Retinal pigment epithelial cell (primary cell): ENCODE data around the gene BUD13.

Experiments used
- DNase-seq: peaks from one replicate; pipeline ENCODE4 v3.0.0-alpha.2; 2010; ENCODE audit warnings: low read depth
- H3K4me3 ChIP-seq: 2 replicates; pipeline ENCODE4 v1.5.1; 2011; ENCODE audit warnings: mild to moderate bottlenecking, low read length, control low read depth, moderate library complexity
- TF ChIP-seq, protein P1 (sequence below): conservative IDR thresholded peaks from 2 replicates; pipeline ENCODE4 v1.5.1; 2011; ENCODE audit warnings: low read depth, low read length, control low read depth, inconsistent platforms

Gene BUD13

DNA sequence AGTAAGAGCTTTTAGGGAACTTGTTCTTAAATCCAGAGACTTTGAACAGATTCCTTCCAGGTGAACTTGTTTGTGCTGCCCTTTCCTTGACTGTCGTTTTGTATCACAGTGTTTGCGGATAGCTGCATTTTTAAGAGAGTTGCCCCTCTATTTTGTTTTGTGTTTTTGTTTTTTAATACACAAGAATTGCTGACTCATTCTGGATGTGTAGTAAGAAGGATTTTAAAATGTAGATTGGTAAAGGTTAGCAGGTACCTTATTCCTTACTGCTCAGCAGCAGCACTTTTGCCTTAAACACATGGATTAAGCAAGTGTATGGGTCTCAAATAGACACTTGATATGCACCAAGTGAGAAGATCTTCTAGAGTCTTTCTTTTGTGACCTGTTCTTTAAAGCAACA, 27.8 kb upstream of the BUD13 start:
- TF ChIP-seq, protein P1, sequence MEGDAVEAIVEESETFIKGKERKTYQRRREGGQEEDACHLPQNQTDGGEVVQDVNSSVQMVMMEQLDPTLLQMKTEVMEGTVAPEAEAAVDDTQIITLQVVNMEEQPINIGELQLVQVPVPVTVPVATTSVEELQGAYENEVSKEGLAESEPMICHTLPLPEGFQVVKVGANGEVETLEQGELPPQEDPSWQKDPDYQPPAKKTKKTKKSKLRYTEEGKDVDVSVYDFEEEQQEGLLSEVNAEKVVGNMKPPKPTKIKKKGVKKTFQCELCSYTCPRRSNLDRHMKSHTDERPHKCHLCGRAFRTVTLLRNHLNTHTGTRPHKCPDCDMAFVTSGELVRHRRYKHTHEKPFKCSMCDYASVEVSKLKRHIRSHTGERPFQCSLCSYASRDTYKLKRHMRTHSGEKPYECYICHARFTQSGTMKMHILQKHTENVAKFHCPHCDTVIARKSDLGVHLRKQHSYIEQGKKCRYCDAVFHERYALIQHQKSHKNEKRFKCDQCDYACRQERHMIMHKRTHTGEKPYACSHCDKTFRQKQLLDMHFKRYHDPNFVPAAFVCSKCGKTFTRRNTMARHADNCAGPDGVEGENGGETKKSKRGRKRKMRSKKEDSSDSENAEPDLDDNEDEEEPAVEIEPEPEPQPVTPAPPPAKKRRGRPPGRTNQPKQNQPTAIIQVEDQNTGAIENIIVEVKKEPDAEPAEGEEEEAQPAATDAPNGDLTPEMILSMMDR = no peak
- DNase-seq = no peak
- no peak overlapping the region for H3K4me3 ChIP-seq

DNA sequence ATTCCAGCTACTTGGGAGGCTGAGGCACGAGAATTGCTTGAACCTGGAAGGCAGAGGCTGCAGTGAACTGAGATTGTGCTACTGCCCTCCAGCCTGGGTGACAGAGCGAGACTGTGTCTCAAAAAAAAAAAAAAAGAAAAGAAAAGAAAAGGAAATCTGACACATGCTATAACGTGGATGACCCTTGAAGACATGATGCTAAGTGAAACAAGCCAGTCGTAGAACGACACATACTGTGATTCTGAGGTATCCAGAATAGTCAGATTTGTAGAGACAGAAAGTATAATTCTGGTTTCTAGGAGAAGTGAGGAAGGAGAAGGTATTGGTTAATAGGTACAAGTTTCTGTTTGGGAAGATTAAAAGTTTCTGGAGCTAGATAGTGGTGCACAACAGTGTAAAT, 25.6 kb upstream of the BUD13 start:
- TF ChIP-seq, protein P1 = no peak
- DNase-seq = no peak
- no peak overlapping the region for H3K4me3 ChIP-seq

DNA sequence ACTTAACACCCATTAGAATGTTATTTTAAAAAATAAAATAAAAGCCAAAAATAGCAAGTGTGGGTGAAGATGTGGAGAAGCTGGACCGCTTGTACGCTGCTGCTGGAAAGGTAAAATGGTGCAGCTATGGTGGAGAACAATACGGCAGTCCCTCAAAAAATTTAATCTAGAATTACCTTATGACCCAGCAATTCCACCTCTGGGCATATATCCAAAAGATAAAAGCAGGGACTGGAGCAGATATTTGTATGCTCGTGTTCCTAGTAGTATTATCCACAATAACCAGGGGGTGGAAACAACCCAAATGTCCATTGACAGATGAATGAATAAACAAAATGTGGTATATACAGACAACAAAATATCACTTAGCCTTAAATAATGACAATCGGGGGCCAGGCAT, 25.0 kb upstream of the BUD13 start:
- no peak overlapping the region for H3K4me3 ChIP-seq
- DNase-seq = no peak
- TF ChIP-seq, protein P1 = no peak

DNA sequence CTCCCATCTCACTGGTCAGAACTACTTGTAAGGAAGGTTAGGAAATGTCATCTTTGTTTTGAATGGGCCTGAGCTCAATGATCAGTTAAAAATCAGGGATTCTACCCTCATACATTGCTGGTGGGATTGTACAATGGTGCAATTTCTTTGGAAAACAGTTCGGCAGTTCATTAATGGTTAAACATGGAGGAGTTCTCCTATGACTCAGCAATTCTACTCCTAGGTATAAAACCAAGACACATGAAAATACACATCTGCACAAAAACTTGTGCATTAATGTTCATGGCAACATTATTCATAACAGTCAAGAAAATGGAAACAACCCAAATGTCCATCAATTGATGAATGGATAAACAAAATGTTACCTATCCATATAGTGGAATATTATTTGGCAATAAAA, 23.8 kb upstream of the BUD13 start:
- DNase-seq = no peak
- TF ChIP-seq, protein P1 = no peak
- no peak overlapping the region for H3K4me3 ChIP-seq

DNA sequence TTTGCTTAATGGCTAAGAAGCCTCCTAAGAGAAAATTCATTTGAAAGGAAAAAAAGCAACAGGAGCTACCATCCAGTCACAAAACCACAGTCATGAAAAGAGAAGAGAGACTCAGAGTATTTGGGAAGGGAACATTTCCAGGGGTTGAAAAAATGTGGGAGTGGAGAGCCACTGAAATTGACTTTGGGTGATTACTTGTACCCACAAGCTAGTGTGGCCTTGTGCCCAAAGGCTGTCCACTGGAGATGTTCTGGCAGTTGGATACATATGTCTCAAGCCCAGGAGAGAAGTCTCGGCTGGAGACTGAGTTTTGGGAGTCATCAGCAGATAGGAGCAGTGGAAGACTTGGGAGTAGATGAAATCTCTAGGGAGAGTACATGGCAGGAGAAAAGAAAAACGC, 22.1 kb upstream of the BUD13 start:
- TF ChIP-seq, protein P1 = no peak
- no peak overlapping the region for H3K4me3 ChIP-seq
- no peak for DNase-seq

DNA sequence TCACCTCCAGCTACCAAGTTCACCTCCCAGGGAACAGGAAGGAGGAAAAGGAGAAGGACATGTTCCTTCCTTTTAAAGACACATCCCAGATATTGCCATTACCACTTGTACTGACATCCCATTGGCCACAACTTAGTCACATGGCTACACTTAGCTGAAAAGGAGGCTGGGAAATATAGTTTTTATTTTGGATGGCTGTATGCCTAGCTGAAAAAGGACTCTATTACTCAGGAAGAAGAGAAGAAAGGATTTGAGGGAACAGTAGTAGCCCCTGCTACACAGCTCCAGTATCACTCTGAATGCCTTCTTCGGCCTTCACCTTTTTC, 20.9 kb upstream of the BUD13 start:
- no peak overlapping the region for H3K4me3 ChIP-seq
- no peak for DNase-seq
- TF ChIP-seq, protein P1 = no peak

DNA sequence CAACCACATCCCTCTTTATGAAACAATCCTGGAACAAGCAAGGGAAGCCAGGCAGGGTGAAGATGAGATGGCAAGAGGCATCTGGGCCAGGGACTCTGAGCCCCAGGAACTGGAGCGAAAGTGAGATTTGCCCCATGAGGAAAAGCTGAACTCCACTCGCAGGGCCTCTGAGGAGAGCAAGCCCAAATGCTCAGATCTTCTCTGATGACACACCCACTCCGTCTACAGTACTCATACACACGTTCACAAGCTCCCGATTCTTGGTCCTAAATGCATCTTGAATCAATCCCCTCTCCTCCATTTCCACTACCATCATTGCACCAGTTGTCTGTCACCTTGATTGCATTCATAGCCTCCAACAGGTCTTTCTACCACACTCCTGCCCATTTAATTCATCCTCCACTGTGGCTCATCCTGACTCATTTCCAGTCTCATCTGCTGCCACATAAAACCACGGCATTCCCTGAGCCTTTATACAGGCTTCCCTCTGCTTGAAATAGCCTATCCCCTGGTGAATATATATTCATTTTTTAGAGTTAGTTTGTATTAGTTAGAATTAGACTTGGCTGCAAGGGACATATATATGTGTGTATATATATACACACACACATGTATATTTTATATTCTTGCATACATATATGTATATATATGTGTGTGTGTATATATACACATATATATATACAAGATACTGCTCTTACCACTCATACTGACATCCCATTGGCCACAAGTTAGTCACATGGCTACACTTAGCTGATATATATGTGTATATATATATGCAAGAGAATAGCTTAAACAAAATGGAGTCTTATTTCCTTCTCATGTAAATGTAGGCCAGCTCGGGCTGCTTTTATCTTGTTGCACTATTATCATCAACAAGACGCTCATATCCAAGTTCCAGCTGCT, 20.3 kb upstream of the BUD13 start:
- H3K4me3 ChIP-seq = no peak overlapping the region
- DNase-seq = no peak
- TF ChIP-seq, protein P1 = no peak
